SU-DHL-6 (cell line): ENCODE measurements around the gene KLHL25.

ENCODE experiments used
- H2AFZ ChIP-seq: fragments of 200-600 bp; sonication (generic); 2 replicates; pipeline ENCODE4 v1.6.1; 2014; ENCODE audit warnings: low read depth, mild to moderate bottlenecking, moderate library complexity, mixed read lengths, antibody characterized with exemption, low read length; ENCODE audit not compliant: severe bottlenecking
- H3F3A ChIP-seq: fragments of 200-600 bp; shearing (Covaris generic); 2 replicates; pipeline ENCODE4 v1.6.0; 2016; ENCODE audit warnings: antibody characterized with exemption, mild to moderate bottlenecking; ENCODE audit not compliant: insufficient read depth
- H3K27ac ChIP-seq: fragments of 200-600 bp; sonication (generic); 2 replicates; pipeline ENCODE4 v1.5.1; 2016; ENCODE audit warnings: low read depth, mild to moderate bottlenecking, low read length, moderate library complexity, mixed read lengths
- H3K27me3 ChIP-seq: fragments of 200-600 bp; sonication (generic), shearing (Covaris generic); 2 replicates; pipeline ENCODE4 v1.6.0; 2014; ENCODE audit warnings: mild to moderate bottlenecking, low read length
- H3K36me3 ChIP-seq: fragments of 200-600 bp; sonication (generic); 2 replicates; pipeline ENCODE4 v1.6.1; 2014; ENCODE audit warnings: mild to moderate bottlenecking, low read length, mixed read lengths
- H3K4me2 ChIP-seq: fragments of 300-600, 200-600 bp; shearing (Covaris generic), sonication (generic); 2 replicates; pipeline ENCODE4 v1.6.0; 2014; ENCODE audit warnings: low read length, low read depth, mild to moderate bottlenecking; ENCODE audit not compliant: poor library complexity, severe bottlenecking
- H3K4me3 ChIP-seq: fragments of 200-600 bp; sonication (generic); 2 replicates; pipeline ENCODE4 v1.5.1; 2014; ENCODE audit warnings: antibody characterized with exemption, low read length, mild to moderate bottlenecking, mixed read lengths; ENCODE audit not compliant: insufficient read depth, poor library complexity, severe bottlenecking
- H3K79me2 ChIP-seq: fragments of 200-600 bp; sonication (generic); 2 replicates; pipeline ENCODE4 v1.6.1; 2014; ENCODE audit warnings: mild to moderate bottlenecking, low read length, moderate library complexity; ENCODE audit not compliant: insufficient read depth
- H3K9ac ChIP-seq: fragments of 200-600 bp; sonication (generic); 2 replicates; pipeline ENCODE4 v1.7.0; 2014; ENCODE audit warnings: mild to moderate bottlenecking, low read length
- H3K9me2 ChIP-seq: fragments of 200-600 bp; sonication (generic); replicated peaks from 2 replicates; pipeline ENCODE4 v1.6.1; 2014; ENCODE audit warnings: low read length; ENCODE audit not compliant: insufficient read depth
- H3K9me3 ChIP-seq: fragments of 200-600 bp; sonication (generic); 2 replicates; pipeline ENCODE4 v1.6.1; 2014; ENCODE audit warnings: low read length, mixed read lengths; ENCODE audit not compliant: insufficient read depth
- H4K20me1 ChIP-seq: fragments of 200-600 bp; sonication (generic); 2 replicates; pipeline ENCODE4 v1.6.1; 2014; ENCODE audit warnings: low read depth, mild to moderate bottlenecking, antibody characterized with exemption, low read length, moderate library complexity, mixed read lengths
- CTCF ChIP-seq: fragments of 200-600 bp; sonication (generic); IDR thresholded peaks from one replicate; pipeline ENCODE4 v1.5.1; 2017; ENCODE audit warnings: antibody characterized with exemption, mild to moderate bottlenecking, low read length, moderate library complexity; ENCODE audit not compliant: insufficient read depth, poor library complexity, severe bottlenecking
- EZH2phosphoT487 ChIP-seq: fragments of 200-600 bp; sonication (generic), shearing (Covaris generic); conservative IDR thresholded peaks from 2 replicates; pipeline ENCODE4 v1.6.1; 2018; ENCODE audit warnings: mild to moderate bottlenecking, antibody characterized with exemption, low read length, moderate library complexity, mixed read lengths

The KLHL25 gene

GRCh38 chr15:85828126-85828525 is 33.4 kb upstream of the KLHL25 start:
- H3K9me3 ChIP-seq, result no peaks in the 10 kb centered on the region
- no peaks in the 10 kb centered on the region for H3K36me3 ChIP-seq
- H3K9me2 ChIP-seq, result no peaks in the 10 kb centered on the region
- no peak overlapping the region for H2AFZ ChIP-seq
- no peak for TF ChIP-seq CTCF
- no peak for TF ChIP-seq EZH2phosphoT487
- H3F3A ChIP-seq, result no peaks in the 10 kb centered on the region
- H3K79me2 ChIP-seq, result no peaks in the 10 kb centered on the region
- no peaks in the 10 kb centered on the region for H4K20me1 ChIP-seq
- no peak overlapping the region for H3K4me3 ChIP-seq
- no peak overlapping the region for H3K27ac ChIP-seq
- no peak overlapping the region for H3K9ac ChIP-seq
- H3K4me2 ChIP-seq, result no peak overlapping the region
- no peaks in the 10 kb centered on the region for H3K27me3 ChIP-seq

GRCh38 chr15:85826756-85827515 is 32.2 kb upstream of the KLHL25 start:
- no peak overlapping the region for H2AFZ ChIP-seq
- H3K36me3 ChIP-seq, result no peaks in the 10 kb centered on the region
- TF ChIP-seq CTCF, result no peak
- no peak for TF ChIP-seq EZH2phosphoT487
- no peak overlapping the region for H3K27ac ChIP-seq
- no peaks in the 10 kb centered on the region for H3K79me2 ChIP-seq
- no peaks in the 10 kb centered on the region for H3K9me2 ChIP-seq
- no peaks in the 10 kb centered on the region for H3F3A ChIP-seq
- no peaks in the 10 kb centered on the region for H4K20me1 ChIP-seq
- no peak overlapping the region for H3K9ac ChIP-seq
- no peaks in the 10 kb centered on the region for H3K9me3 ChIP-seq
- H3K4me3 ChIP-seq, result no peak overlapping the region
- no peaks in the 10 kb centered on the region for H3K27me3 ChIP-seq
- H3K4me2 ChIP-seq, result no peak overlapping the region

- Histone ChIP-seq H3K4me3 (no peak overlapping the region), H3K36me3 (no peaks in the 10 kb centered on the region), H3K9ac (no peak overlapping the region), H4K20me1 (no peaks in the 10 kb centered on the region), H2AFZ (no peak overlapping the region), H3K79me2 (no peaks in the 10 kb centered on the region), H3K27me3 (no peaks in the 10 kb centered on the region), H3K9me3 (no peaks in the 10 kb centered on the region), H3K9me2 (no peaks in the 10 kb centered on the region), H3F3A (no peaks in the 10 kb centered on the region), H3K27ac (no peak overlapping the region), H3K4me2 (no peak overlapping the region)
- TF ChIP-seq EZH2phosphoT487 (no peak), CTCF (no peak)
Measured at GRCh38 chr15:85825719-85826118, 31.0 kb upstream of the KLHL25 start.
